Smooth muscle cell (in vitro differentiated cells): ENCODE data around the gene DOCK8. TPM values are rescaled to one million over a fixed set of nuclear protein-coding genes. Genes with fewer than 3 reads are reported as not detected.

Experiments used
- DNase-seq: peaks from one replicate; lab custom pipeline; 2025; ENCODE audit not compliant: unreplicated experiment; lab: John Stamatoyannopoulos, UW
- H2AFZ ChIP-seq: fragments of 200-600 bp; sonication (generic); 2 replicates; pipeline ENCODE4 v1.6.0; 2016; ENCODE audit warnings: antibody characterized with exemption, low read depth, mild to moderate bottlenecking
- H3F3A ChIP-seq: fragments of 200-600 bp; sonication (generic); 2 replicates; pipeline ENCODE4 v1.6.0; 2017; ENCODE audit warnings: antibody characterized with exemption, low read depth
- H3K27ac ChIP-seq: fragments of 200-600 bp; sonication (generic); 2 replicates; pipeline ENCODE4 v1.5.1; 2016; ENCODE audit warnings: low read depth, mild to moderate bottlenecking
- H3K27me3 ChIP-seq: fragments of 200-600 bp; sonication (generic); 2 replicates; pipeline ENCODE4 v1.6.1; 2016; ENCODE audit warnings: low read depth, mild to moderate bottlenecking
- H3K36me3 ChIP-seq: fragments of 200-600 bp; sonication (generic); 2 replicates; pipeline ENCODE4 v1.5.1; 2016; ENCODE audit warnings: low read depth
- H3K4me1 ChIP-seq: fragments of 200-600 bp; sonication (generic); 2 replicates; pipeline ENCODE4 v1.5.1; 2016; ENCODE audit warnings: low read depth
- H3K4me2 ChIP-seq: fragments of 200-600 bp; sonication (generic); 2 replicates; pipeline ENCODE4 v1.6.0; 2016; ENCODE audit warnings: mild to moderate bottlenecking
- H3K4me3 ChIP-seq: fragments of 200-600 bp; sonication (generic); 2 replicates; pipeline ENCODE4 v1.5.1; 2016; ENCODE audit warnings: mild to moderate bottlenecking
- H3K79me2 ChIP-seq: fragments of 200-600 bp; sonication (generic); 2 replicates; pipeline ENCODE4 v1.6.0; 2016; ENCODE audit warnings: low read depth, mild to moderate bottlenecking
- H3K9ac ChIP-seq: fragments of 200-600 bp; sonication (generic); 2 replicates; pipeline ENCODE4 v1.6.0; 2016; ENCODE audit warnings: low read depth
- H3K9me3 ChIP-seq: fragments of 200-600 bp; sonication (generic); replicated peaks from 2 replicates; pipeline ENCODE4 v1.5.1; 2016; ENCODE audit warnings: low read depth
- H4K20me1 ChIP-seq: fragments of 200-600 bp; sonication (generic); 2 replicates; pipeline ENCODE4 v1.6.0; 2016; ENCODE audit warnings: low read depth
- CTCF ChIP-seq: fragments of 200-600 bp; sonication (generic); IDR thresholded peaks from 2 replicates; pipeline ENCODE4 v1.5.1; 2017; ENCODE audit warnings: borderline replicate concordance, mild to moderate bottlenecking, antibody characterized with exemption; ENCODE audit not compliant: insufficient read depth, poor library complexity, severe bottlenecking
- WGBS: methylation state at CpG from one replicate; pipeline ENCODE4 v1.1.7; 2016; ENCODE audit warnings: low lambda C conversion rate; 5-methylcytosine and 5-hydroxymethylcytosine counted together
- polyA plus RNA-seq: library from polyadenylated mRNA; unstranded; fragments of >200 nt; fragmentation: Nextera tagmentation; extraction: Ambion mirVana; gene quantifications from 2 replicates; pipeline ENCODE4 v1.2.1, GENCODE V29; 2016
- total RNA-seq: library from RNA; depleted of rRNA; stranded (reverse); fragments of >200 nt; gene quantifications from 2 replicates; pipeline ENCODE4 v1.2.3, GENCODE V29; 2014

DOCK8 gene
- total and polyA plus RNA-seq, 2 experiments from 2014 or later = 0.18 to 4.9 TPM

- Histone ChIP-seq H3K9me3 (no peaks in the 10 kb centered on the region), H3K4me3 (no peak overlapping the region), H3K79me2 (no peaks in the 10 kb centered on the region), H4K20me1 (no peaks in the 10 kb centered on the region), H2AFZ (no peak overlapping the region), H3K36me3 (no peaks in the 10 kb centered on the region), H3K4me2 (no peak overlapping the region), H3K27me3 (no peaks in the 10 kb centered on the region), H3K4me1 (no peaks in the 10 kb centered on the region), H3K27ac (no peak overlapping the region), H3K9ac (no peak overlapping the region), H3F3A (no peaks in the 10 kb centered on the region)
- TF ChIP-seq CTCF = no peak
- WGBS = 91% methylated on average over 17 of the region's 17 CpGs
- DNase-seq = no peak
Measured at GRCh38 chr9:272251-273213, 57.9 kb downstream of the DOCK8 start.

DNA sequence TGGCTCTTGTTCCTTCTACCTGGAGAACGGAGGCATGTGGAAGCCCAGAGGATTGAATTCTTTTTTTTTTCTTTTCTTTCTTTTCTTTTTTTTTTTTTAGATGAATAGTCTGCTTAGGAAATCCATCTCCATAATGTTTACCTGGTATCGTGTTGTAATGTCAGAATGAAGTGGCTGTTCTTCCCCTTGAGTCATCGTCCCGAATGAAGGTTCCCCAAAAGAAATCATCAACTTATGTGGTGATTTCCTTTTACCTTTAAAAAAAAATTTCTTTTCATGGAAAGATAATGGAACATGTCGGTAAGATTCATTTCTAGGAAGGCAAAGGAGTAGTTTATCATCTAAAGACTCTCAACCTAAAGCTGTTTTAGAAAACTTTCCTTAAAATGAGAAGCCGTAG is 59.7 kb downstream of the DOCK8 start:
- no peak for DNase-seq
- H3K4me1 ChIP-seq = no peaks in the 10 kb centered on the region
- H3K27me3 ChIP-seq = no peaks in the 10 kb centered on the region
- no peaks in the 10 kb centered on the region for H3K36me3 ChIP-seq
- no peak overlapping the region for H3K9ac ChIP-seq
- H3K79me2 ChIP-seq = no peaks in the 10 kb centered on the region
- WGBS = 95% methylated on average over 6 of the region's 6 CpGs
- H3K27ac ChIP-seq = no peak overlapping the region
- no peak overlapping the region for H3K4me2 ChIP-seq
- H3K9me3 ChIP-seq = no peaks in the 10 kb centered on the region
- no peaks in the 10 kb centered on the region for H3F3A ChIP-seq
- H2AFZ ChIP-seq = no peak overlapping the region
- no peak overlapping the region for H3K4me3 ChIP-seq
- H4K20me1 ChIP-seq = no peaks in the 10 kb centered on the region
- no peak for TF ChIP-seq CTCF

DNA sequence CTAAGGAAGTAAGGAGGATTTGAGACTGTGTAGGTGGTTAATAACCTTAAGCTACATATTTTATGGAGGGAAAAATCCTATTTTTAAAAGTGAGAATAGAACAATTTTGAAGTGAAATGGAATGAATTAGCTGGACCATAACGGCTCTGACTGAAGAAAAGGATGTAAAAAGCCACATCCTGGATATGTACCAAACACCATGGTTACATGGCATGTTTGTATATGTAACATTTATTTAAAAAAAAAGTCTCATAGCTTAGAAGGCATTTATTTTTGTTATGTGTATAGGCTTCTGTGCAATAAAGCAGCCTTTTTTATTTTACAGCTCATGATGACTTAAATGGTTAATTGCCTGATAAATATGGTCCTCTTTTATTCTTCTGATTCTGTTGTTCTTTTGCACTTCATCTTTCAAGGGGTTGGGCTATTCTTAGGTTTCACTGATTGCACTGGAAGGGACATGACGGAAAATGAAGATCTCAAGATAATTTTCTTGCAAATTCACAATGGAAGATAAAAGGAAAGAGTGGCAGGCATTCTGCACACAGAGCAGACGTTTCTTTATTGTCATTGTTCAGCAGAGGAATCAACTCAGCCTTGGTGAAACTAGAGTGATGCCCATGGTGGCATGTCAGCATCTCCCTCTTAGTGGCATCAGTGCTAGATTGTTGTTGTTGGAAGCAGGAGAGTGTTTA is 63.1 kb downstream of the DOCK8 start:
- WGBS = 82% methylated on average over 3 of the region's 3 CpGs
- H3K36me3 ChIP-seq = no peaks in the 10 kb centered on the region
- no peaks in the 10 kb centered on the region for H4K20me1 ChIP-seq
- H3F3A ChIP-seq = no peaks in the 10 kb centered on the region
- no peaks in the 10 kb centered on the region for H3K4me1 ChIP-seq
- no peak overlapping the region for H3K27ac ChIP-seq
- H3K4me3 ChIP-seq = no peak overlapping the region
- H3K27me3 ChIP-seq = no peaks in the 10 kb centered on the region
- no peaks in the 10 kb centered on the region for H3K9me3 ChIP-seq
- H3K4me2 ChIP-seq = no peak overlapping the region
- H3K79me2 ChIP-seq = no peaks in the 10 kb centered on the region
- no peak overlapping the region for H2AFZ ChIP-seq
- no peak for TF ChIP-seq CTCF
- DNase-seq = no peak
- H3K9ac ChIP-seq = no peak overlapping the region
